DND-41 (cell line): ENCODE measurements around the gene CENPP.

Experiments
- ATAC-seq: fragments of 200-7000 bp; cut with Tn5 transposase; 3 replicates; pipeline ENCODE4 v1.9.1; 2021; ENCODE audit warnings: low read depth; ENCODE audit not compliant: insufficient read depth
- DNase-seq: peaks from one replicate; pipeline ENCODE4 v3.0.0-alpha.2; 2020
- H2AFZ ChIP-seq: 2 replicates; pipeline ENCODE4 v1.6.0; 2012; ENCODE audit warnings: low read depth, low read length
- H3K27ac ChIP-seq: 2 replicates; pipeline ENCODE4 v1.5.1; 2012; ENCODE audit warnings: low read length, inconsistent platforms
- H3K27me3 ChIP-seq: fragments of 200-600 bp; sonication (generic); 2 replicates; pipeline ENCODE4 v1.6.0; 2012; ENCODE audit warnings: low read length, mild to moderate bottlenecking, inconsistent platforms; ENCODE audit not compliant: insufficient read depth, poor library complexity
- H3K36me3 ChIP-seq: 2 replicates; pipeline ENCODE4 v1.5.1; 2012; ENCODE audit warnings: low read length, inconsistent platforms; ENCODE audit not compliant: insufficient read depth
- H3K4me1 ChIP-seq: 2 replicates; pipeline ENCODE4 v1.5.1; 2012; ENCODE audit warnings: mild to moderate bottlenecking, low read length; ENCODE audit not compliant: insufficient read depth
- H3K4me2 ChIP-seq: 2 replicates; pipeline ENCODE4 v1.6.0; 2012; ENCODE audit warnings: mild to moderate bottlenecking, moderate library complexity, low read length, inconsistent platforms; ENCODE audit not compliant: insufficient read depth
- H3K4me3 ChIP-seq, 2 experiments: fragments of 200-600 bp in 1 of 2; shearing (Covaris generic) in 1 of 2; 2 replicates each; pipeline ENCODE4 v1.5.1; 2012 to 2016; ENCODE audit warnings: inconsistent platforms in 2 of 2, low read length in 2 of 2, mild to moderate bottlenecking in 2 of 2, low read depth in 1 of 2, moderate library complexity in 1 of 2
- H3K79me2 ChIP-seq: 2 replicates; pipeline ENCODE4 v1.6.0; 2012; ENCODE audit warnings: low read length, inconsistent platforms; ENCODE audit not compliant: insufficient read depth
- H3K9ac ChIP-seq: 2 replicates; pipeline ENCODE4 v1.6.0; 2012; ENCODE audit warnings: low read depth, mild to moderate bottlenecking, inconsistent platforms, low read length, moderate library complexity
- H3K9me3 ChIP-seq: 2 replicates; pipeline ENCODE4 v1.5.1; 2012; ENCODE audit warnings: low read length, moderate library complexity, mild to moderate bottlenecking, inconsistent platforms; ENCODE audit not compliant: insufficient read depth, severe bottlenecking
- H4K20me1 ChIP-seq: 2 replicates; pipeline ENCODE4 v1.6.0; 2012; ENCODE audit warnings: low read length; ENCODE audit not compliant: insufficient read depth
- CTCF ChIP-seq: IDR thresholded peaks from 2 replicates; pipeline ENCODE4 v1.5.1; 2012; ENCODE audit warnings: borderline replicate concordance, low read length, moderate library complexity, mild to moderate bottlenecking; ENCODE audit not compliant: poor library complexity, severe bottlenecking; ENCODE audit errors: extremely low read depth
- EZH2 ChIP-seq: IDR thresholded peaks from 3 replicates; pipeline ENCODE4 v1.6.1; 2012; ENCODE audit warnings: borderline replicate concordance, low read depth, mild to moderate bottlenecking, moderate library complexity, low read length, inconsistent platforms; ENCODE audit not compliant: severe bottlenecking

Gene CENPP

GRCh38 chr9:92576175-92576574 lies 250.4 kb downstream of the CENPP start:
- ATAC-seq: no peak
- no peak overlapping the region for H3K27ac ChIP-seq

GRCh38 chr9:92589923-92590322 lies 264.2 kb downstream of the CENPP start:
- H3K4me1 ChIP-seq: no peaks in the 10 kb centered on the region
- no peak overlapping the region for H3K9ac ChIP-seq
- H3K36me3 ChIP-seq: no peaks in the 10 kb centered on the region
- no peak overlapping the region for H2AFZ ChIP-seq
- no peaks in the 10 kb centered on the region for H3K79me2 ChIP-seq
- H3K27ac ChIP-seq: no peak overlapping the region
- no peak overlapping the region for H3K4me2 ChIP-seq
- DNase-seq: no peak
- no peaks in the 10 kb centered on the region for H3K9me3 ChIP-seq
- H4K20me1 ChIP-seq: no peaks in the 10 kb centered on the region
- H3K27me3 ChIP-seq: no peaks in the 10 kb centered on the region
- TF ChIP-seq CTCF: no peak
- TF ChIP-seq EZH2: no peak
- H3K4me3 ChIP-seq: no peak overlapping the region
- ATAC-seq: no peak

More at GRCh38 chr9:92576175-92576574, 250.4 kb downstream of the CENPP start:
- Histone ChIP-seq H3K27me3 (no peaks in the 10 kb centered on the region), H3K4me2 (no peak overlapping the region), H2AFZ (no peak overlapping the region), H3K4me1 (no peaks in the 10 kb centered on the region), H3K9ac (no peak overlapping the region), H3K4me3 (no peak overlapping the region), H3K79me2 (no peaks in the 10 kb centered on the region), H4K20me1 (no peaks in the 10 kb centered on the region), H3K9me3 (no peaks in the 10 kb centered on the region), H3K36me3 (no peaks in the 10 kb centered on the region)
- DNase-seq: no peak
- TF ChIP-seq CTCF (no peak), EZH2 (no peak)

- H3K9me3 ChIP-seq: no peaks in the 10 kb centered on the region
- H3K36me3 ChIP-seq: no peaks in the 10 kb centered on the region
- H3K4me1 ChIP-seq: no peaks in the 10 kb centered on the region
- H3K4me3 ChIP-seq: no peak overlapping the region
- H3K9ac ChIP-seq: no peak overlapping the region
- H2AFZ ChIP-seq: no peak overlapping the region
- ATAC-seq: no peak
- TF ChIP-seq CTCF (no peak), EZH2 (no peak)
- H3K79me2 ChIP-seq: no peaks in the 10 kb centered on the region
- H3K4me2 ChIP-seq: no peak overlapping the region
- no peak for DNase-seq
- no peaks in the 10 kb centered on the region for H4K20me1 ChIP-seq
- H3K27me3 ChIP-seq: no peaks in the 10 kb centered on the region
- H3K27ac ChIP-seq: no peak overlapping the region
Observed at GRCh38 chr9:92590377-92590776, 264.6 kb downstream of the CENPP start.

GRCh38 chr9:92592537-92592936 lies 266.8 kb downstream of the CENPP start:
- no peaks in the 10 kb centered on the region for H3K9me3 ChIP-seq
- DNase-seq (no peak), ATAC-seq (no peak)
- TF ChIP-seq CTCF: no peak
- TF ChIP-seq EZH2: no peak
- no peaks in the 10 kb centered on the region for H3K4me1 ChIP-seq
- no peak overlapping the region for H3K4me3 ChIP-seq
- no peak overlapping the region for H3K4me2 ChIP-seq
- no peak overlapping the region for H3K27ac ChIP-seq
- H3K27me3 ChIP-seq: no peaks in the 10 kb centered on the region
- no peaks in the 10 kb centered on the region for H3K79me2 ChIP-seq
- H3K36me3 ChIP-seq: no peaks in the 10 kb centered on the region
- H2AFZ ChIP-seq: no peak overlapping the region
- no peaks in the 10 kb centered on the region for H4K20me1 ChIP-seq
- no peak overlapping the region for H3K9ac ChIP-seq
